HTR-8/SVneo (cell line): ENCODE data around the gene NOS1AP.

ENCODE experiments used
- DNase-seq: peaks from one replicate; pipeline ENCODE4 v3.0.0; 2011; ENCODE audit warnings: low spot score, mixed read lengths; ENCODE audit not compliant: insufficient read length
- FAIRE-seq: peaks from 2 replicates; lab custom pipeline; 2011; peaks lifted over from hg19 to GRCh38; lab: Jason Lieb, UNC

NOS1AP gene

DNA sequence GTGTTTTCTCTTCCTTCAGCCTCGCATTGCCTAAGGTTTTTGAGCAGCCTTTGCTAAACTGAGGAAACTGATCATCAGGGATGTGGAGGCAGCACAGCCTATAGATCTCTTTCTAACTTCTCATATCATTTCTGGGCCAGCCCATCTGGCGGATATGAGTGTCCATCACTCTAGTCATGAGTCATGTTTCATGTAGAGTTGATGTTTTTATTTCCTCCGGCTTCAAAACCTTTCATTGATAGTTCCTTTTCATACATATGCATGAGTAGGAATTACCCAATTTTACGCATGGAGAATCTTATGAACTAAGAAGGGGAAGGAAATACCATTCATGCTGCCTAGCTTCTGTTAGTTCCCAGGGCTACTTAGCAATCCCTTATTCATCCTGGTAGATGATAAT is 240.8 kb downstream of the NOS1AP start:
- DNase-seq (no peak), FAIRE-seq (no peak)

- DNase-seq (no peak), FAIRE-seq (no peak)
Measured at GRCh38 chr1:162314206-162314605, 244.7 kb downstream of the NOS1AP start.

DNA sequence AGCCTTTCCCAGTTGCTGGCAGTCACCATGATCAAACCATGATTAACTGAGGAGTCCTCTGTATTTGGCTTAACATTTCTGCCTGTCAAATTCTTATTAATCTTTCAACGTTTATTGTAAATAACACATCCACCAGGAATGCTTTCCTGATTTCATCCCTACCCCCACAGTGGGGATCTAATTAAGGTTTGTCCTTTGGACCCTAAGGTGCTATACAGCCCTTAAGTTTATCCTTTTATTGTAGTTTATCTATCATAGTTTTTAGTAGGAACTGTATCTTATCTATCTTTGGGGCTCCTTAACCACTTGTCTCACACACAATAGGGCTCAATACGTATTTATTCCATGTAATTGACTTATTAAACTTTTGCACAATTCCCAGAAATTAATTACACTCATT is 246.2 kb downstream of the NOS1AP start:
- FAIRE-seq, result no peak
- DNase-seq, result no peak

DNA sequence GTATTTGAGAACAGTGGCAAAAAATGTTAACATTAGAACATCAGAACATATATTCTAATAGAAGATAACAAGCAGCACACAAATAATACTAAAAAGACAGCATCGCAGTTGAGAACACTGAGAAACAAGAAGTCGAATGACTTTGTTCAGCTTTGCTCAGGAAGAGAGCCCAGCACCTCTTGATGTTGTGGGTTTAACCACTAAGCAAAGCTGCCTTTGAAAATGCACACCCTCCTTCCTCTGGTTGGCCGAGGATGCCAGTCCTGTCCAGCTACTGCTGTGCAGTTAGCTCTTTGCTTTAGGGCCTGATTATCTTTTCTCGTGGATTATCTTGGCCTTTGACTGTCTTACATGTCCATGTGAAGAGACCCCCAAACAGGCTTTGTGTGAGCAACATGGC is 246.7 kb downstream of the NOS1AP start:
- FAIRE-seq, result no peak

DNA sequence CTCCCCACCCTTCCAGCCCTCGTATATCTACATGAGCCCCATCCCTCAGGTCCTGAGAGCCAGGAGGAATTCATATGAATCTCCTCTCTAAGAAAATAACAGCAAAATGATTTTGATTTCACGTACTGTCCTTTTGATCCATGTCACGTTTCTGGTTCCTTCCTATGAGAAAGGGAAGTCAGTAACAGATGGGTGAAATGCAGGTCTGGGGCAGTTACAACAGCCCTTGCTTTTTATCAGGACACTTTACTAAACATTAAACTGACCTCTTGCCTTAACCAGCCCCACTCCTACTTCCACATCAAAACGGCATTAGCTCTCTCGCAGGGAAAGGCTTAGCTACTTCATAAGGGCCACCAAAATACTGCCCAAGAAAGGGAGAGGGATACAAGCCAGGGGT is 248.1 kb downstream of the NOS1AP start:
- FAIRE-seq (no peak), DNase-seq (no peak)

More for the DNA sequence above, 246.7 kb downstream of the NOS1AP start:
- DNase-seq, result no peak

GRCh38 chr1:162319493-162320175 is 250.1 kb downstream of the NOS1AP start:
- DNase-seq (peak; percentile 14), FAIRE-seq (no peak)

- FAIRE-seq (no peak), DNase-seq (no peak)
Measured at GRCh38 chr1:162321809-162322422, 252.4 kb downstream of the NOS1AP start.

GRCh38 chr1:162323023-162323422 is 253.5 kb downstream of the NOS1AP start:
- no peak for FAIRE-seq
- no peak for DNase-seq

DNA sequence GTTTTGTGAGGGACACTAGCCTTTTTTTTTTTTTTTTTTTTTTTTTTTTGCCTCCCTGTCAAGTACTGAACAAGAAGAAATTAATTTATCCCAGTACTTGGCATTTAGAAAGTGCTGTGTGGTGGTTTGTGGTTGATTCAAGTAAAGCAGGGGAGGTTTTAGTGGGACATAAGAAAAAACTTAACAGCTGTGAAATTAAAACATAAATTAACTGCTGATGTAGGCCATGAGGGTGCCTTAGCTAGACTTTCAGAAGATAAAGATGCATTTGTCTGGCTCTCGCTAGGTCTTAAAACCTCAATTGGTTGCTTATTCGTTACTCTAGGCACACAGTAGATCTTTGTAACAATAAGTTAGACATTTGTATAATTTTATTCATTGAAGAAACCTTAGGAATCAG is 254.9 kb downstream of the NOS1AP start:
- DNase-seq (no peak), FAIRE-seq (no peak)

DNA sequence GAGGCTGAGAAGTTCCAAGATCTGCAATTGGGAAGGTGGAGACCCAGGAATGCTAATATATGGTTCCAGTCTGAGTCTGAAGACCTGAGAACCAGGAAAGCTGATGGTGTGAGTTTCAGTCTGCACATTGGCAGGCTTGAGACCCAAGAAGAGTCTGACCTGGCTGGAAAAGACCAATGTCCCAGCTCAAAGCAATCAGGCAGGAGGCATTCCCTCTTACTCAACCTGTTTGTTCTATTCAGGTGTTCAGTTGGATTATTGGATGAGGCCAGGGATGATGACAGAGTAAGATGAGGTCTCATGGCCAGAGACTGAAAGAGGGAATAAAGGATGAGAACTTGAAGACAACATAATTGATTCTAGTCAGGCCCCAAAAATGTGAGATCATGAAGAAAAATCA is 257.1 kb downstream of the NOS1AP start:
- FAIRE-seq, result no peak
- DNase-seq, result no peak

GRCh38 chr1:162327144-162327787 is 257.8 kb downstream of the NOS1AP start:
- FAIRE-seq (no peak), DNase-seq (no peak)

- FAIRE-seq (no peak), DNase-seq (no peak)
Measured at GRCh38 chr1:162327788-162328165, 258.3 kb downstream of the NOS1AP start.

DNA sequence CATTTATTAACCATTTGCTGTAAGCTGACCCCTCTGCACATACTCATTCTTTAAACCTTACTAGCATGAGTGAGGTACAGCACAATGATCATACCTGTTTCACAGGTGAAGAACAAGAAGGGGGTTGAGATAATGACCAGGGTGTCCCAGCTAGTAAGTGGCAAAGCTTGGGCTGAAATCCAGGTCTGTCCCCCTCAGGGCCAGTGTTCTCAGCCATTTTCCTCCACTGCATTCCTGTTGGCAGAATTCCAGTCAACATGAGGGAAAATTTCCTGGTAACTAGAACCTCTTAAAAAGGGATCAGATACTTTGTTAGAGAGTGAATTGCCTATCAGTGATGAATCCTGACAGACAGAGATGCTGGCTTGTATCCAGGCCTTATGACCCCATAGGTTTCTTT is 259.0 kb downstream of the NOS1AP start:
- no peak for DNase-seq
- FAIRE-seq, result no peak

DNA sequence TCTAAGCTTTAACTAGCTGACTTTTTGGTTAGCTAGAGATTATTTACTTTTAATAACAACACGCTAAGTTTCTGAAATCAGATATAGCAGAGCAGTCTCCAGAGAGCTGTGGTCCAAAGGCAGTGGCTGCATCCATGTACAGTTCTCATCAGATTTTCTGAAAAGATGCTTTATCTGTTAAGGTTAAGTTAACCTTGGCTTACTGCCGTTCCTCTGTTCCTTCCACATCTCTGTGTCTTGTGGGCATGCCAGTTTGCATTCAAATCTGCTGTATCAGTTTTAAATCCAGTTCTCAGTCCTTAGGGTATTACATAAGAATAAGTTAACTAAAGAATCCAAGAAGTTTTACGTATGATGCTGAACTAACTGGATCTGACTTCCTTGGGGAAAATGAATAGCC is 260.3 kb downstream of the NOS1AP start:
- DNase-seq (no peak), FAIRE-seq (no peak)

DNA sequence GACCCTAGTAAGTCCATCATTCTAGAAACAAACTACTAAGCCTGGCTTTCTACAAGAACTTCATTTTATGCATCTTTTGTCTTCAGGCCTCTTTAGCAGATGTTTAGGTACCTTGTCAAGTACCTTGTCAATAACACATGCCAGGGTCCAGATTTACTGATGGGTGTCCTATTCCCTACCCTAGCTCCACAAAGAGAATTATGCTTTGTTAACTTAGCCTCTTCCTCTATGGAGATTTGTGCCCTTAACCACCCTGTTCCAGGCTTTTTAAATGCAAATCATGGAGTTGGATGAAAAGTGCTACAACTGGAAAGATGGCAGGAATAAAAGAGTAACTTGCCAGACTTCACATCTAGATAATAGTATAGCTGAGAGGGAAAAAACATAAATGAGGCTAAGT is 264.5 kb downstream of the NOS1AP start:
- no peak for DNase-seq
- no peak for FAIRE-seq

DNA sequence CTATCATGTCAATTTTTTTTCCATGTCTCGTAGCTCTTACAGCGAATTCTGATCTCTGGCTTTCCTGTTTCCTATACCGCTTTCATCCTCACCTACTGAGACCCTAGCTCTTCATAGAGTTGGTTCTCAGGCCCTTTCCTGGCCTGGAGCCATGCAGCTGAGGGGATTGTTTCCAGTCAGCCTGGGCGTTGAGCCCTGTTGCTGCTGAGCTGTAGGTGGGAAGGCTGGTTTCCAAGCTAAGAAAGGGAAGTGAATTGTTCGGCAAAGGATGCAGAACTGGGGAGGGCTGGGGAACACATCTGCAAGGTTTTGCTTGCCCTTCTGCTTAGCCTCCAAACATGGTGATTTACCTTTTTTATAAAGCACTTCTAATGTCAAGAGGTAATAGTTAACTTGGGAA is 265.6 kb downstream of the NOS1AP start:
- FAIRE-seq (no peak), DNase-seq (no peak)

GRCh38 chr1:162336621-162337285 is 267.3 kb downstream of the NOS1AP start:
- no peak for FAIRE-seq
- no peak for DNase-seq

DNA sequence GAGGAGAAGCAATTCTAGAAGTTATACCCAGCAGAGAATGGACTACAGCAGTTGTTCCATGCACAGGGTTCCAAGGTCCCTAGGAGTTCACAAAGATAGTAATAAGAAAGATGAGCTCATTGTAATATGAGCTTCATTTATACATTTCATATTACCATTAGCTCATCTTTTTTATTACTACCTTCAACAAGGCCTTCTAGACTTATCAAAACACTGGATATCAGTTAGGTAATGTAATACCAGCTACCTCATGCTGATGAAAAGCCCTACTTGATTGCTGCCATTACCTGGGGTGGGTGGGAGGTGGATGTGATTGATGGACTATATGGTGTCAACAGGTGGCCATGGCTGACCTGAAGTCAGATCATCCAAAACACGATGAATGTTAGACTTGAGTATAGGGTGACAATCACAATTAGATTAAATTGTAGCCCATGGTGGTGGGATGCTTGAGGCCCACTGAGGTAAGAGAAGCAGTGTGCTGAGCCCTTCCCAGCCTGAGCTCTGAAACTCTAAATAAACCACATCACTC is 273.0 kb downstream of the NOS1AP start:
- DNase-seq (no peak), FAIRE-seq (no peak)

DNA sequence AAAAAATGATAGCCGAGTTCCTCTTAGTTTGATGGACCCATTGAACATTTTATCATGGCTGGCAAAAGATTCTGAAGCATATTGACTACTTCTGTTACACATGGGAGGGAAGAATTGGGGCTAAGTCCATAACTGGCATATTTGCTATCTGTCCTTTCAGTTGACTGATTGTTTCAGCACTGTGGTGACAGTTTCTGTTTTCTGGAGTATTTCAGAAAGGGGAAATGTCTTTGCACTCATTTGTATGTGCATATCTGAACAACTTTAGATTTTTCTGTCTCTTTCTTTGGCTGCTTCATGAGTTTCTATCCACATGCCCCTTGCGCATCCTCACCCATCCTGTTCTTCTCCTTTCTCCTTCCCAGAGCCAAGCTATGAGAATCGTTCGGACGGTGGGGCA is 274.0 kb downstream of the NOS1AP start:
- DNase-seq (no peak), FAIRE-seq (no peak)

- DNase-seq (no peak), FAIRE-seq (no peak)
Measured at GRCh38 chr1:162347281-162347680, 277.8 kb downstream of the NOS1AP start.
